HepG2 (cell line): Measurements from ENCODE around the gene EPHB4. TPM values are rescaled to one million over a fixed set of nuclear protein-coding genes. Genes with fewer than 3 reads are reported as not detected.

Source experiments
- ATAC-seq: fragments of 200-7000 bp; cut with Tn5 transposase; 3 replicates; pipeline ENCODE4 v1.9.1; 2020; ENCODE audit warnings: mild to moderate bottlenecking, moderate library complexity
- BruUV-seq: library from RNA; stranded (reverse); fragments of 400-500 nt; replicated peaks from 2 replicates; lab custom pipeline; 2021; lab: Mats Ljungman, UMichigan
- CTCF ChIA-PET: fragments of 300-600 bp; formaldehyde crosslinking; extraction: SDS; loops from one replicate; lab custom pipeline; 2021; ENCODE audit warnings: low total read pairs, inconsistent platforms, low intra/inter-chr PET ratio; lab: Yijun Ruan, JAX
- POLR2A ChIA-PET: fragments of 350-600 bp; sonication (Branson Sonifier 250); formaldehyde crosslinking; loops from one replicate; lab custom pipeline; 2020; ENCODE audit warnings: antibody characterized with exemption, inconsistent platforms; lab: Yijun Ruan, JAX
- DNase-seq: peaks from one replicate; pipeline ENCODE4 v3.0.0-alpha.2; 2015; ENCODE audit warnings: low spot score
- FAIRE-seq: peaks from 3 replicates; lab custom pipeline; 2011; peaks lifted over from hg19 to GRCh38; lab: Jason Lieb, UNC
- H2AFZ ChIP-seq: one replicate; pipeline ENCODE4 v1.6.1; 2011; ENCODE audit warnings: low read length, inconsistent platforms
- H3K27ac ChIP-seq: fragments of 300-600 bp; 3 replicates; pipeline ENCODE4 v1.8.0; 2011; ENCODE audit warnings: mixed run types, mild to moderate bottlenecking, mixed read lengths, low read length, inconsistent platforms; ENCODE audit not compliant: insufficient read depth; ENCODE audit errors: extremely low read length
- H3K27me3 ChIP-seq, 2 experiments: fragments of 200-600 bp in 1 of 2; 2 replicates in 1 of 2; 3 replicates in 1 of 2; pipeline versions ENCODE4 v1.6.0 to v1.8.0; 2011; ENCODE audit warnings: low read length in 2 of 2, mild to moderate bottlenecking in 2 of 2, moderate library complexity in 2 of 2, inconsistent platforms in 1 of 2; ENCODE audit not compliant: insufficient read depth in 2 of 2, control insufficient read depth in 1 of 2
- H3K36me3 ChIP-seq, 2 experiments: fragments of 200-600 bp in 1 of 2; replicated peaks in 1 of 2; 2 replicates in 1 of 2; 3 replicates in 1 of 2; pipeline versions ENCODE4 v1.5.1 to v1.8.0; 2011; ENCODE audit warnings: low read length in 2 of 2, inconsistent platforms in 1 of 2; ENCODE audit not compliant: insufficient read depth in 2 of 2, control insufficient read depth in 1 of 2
- H3K4me1 ChIP-seq: 2 replicates; pipeline ENCODE4 v1.5.1; 2012; ENCODE audit warnings: low read length, inconsistent platforms; ENCODE audit not compliant: insufficient read depth
- H3K4me2 ChIP-seq: 2 replicates; pipeline ENCODE4 v1.6.0; 2011; ENCODE audit warnings: low read depth, low read length, inconsistent platforms
- H3K4me3 ChIP-seq, 3 experiments: fragments of 200-600 bp in 1 of 3; sonication (generic), shearing (Covaris generic) in 1 of 3; replicated peaks in 1 of 3; 2 replicates each; pipeline ENCODE4 v1.5.1; 2011 to 2016; ENCODE audit warnings: low read length in 3 of 3, inconsistent platforms in 2 of 3, low read depth in 2 of 3, mild to moderate bottlenecking in 2 of 3, control low read depth in 1 of 3, mixed read lengths in 1 of 3; ENCODE audit not compliant: insufficient read depth in 1 of 3
- H3K79me2 ChIP-seq: one replicate; pipeline ENCODE4 v1.6.1; 2011; ENCODE audit warnings: low read length, inconsistent platforms; ENCODE audit not compliant: insufficient read depth
- H3K9ac ChIP-seq: 2 replicates; pipeline ENCODE4 v1.6.0; 2011; ENCODE audit warnings: mild to moderate bottlenecking, low read depth, low read length, inconsistent platforms; ENCODE audit not compliant: insufficient read depth
- H3K9me3 ChIP-seq: 2 replicates; pipeline ENCODE4 v1.5.1; 2012; ENCODE audit warnings: mild to moderate bottlenecking, low read length
- H4K20me1 ChIP-seq: 2 replicates; pipeline ENCODE4 v1.6.0; 2011; ENCODE audit warnings: inconsistent platforms, mild to moderate bottlenecking, low read length, moderate library complexity; ENCODE audit not compliant: insufficient read depth
- AGO2 ChIP-seq: fragments of 200-400 bp; formaldehyde crosslinking; optimal IDR thresholded peaks from 2 replicates; pipeline ENCODE3; 2017; ENCODE audit warnings: mild to moderate bottlenecking, low read depth, low read length, moderate library complexity
- HIVEP1 ChIP-seq: sonication (generic); formaldehyde crosslinking; IDR thresholded peaks from 2 replicates; pipeline ENCODE4 v1.4.0; 2020; ENCODE audit warnings: mild to moderate bottlenecking, missing genetic modification reagents
- HNRNPL ChIP-seq: fragments of 200-400 bp; formaldehyde crosslinking; IDR thresholded peaks from 2 replicates; pipeline ENCODE4 v1.6.1; 2017; ENCODE audit warnings: mild to moderate bottlenecking, low read depth, low read length
- MAFK ChIP-seq, 2 experiments: IDR thresholded peaks in 1 of 2; conservative IDR thresholded peaks in 1 of 2; 2 replicates each; pipeline ENCODE4 v1.6.1; 2011; ENCODE audit warnings: improper control_type of control experiment in 2 of 2, low read length in 2 of 2
- NAIF1 ChIP-seq: sonication (generic); formaldehyde crosslinking; IDR thresholded peaks from 2 replicates; pipeline ENCODE4 v1.5.0; 2020; ENCODE audit warnings: mild to moderate bottlenecking, missing genetic modification reagents, borderline replicate concordance
- NFKBIZ ChIP-seq: IDR thresholded peaks from 2 replicates; pipeline ENCODE4 v1.6.1; 2018; ENCODE audit warnings: missing genetic modification reagents, missing compliant biosample characterization
- STAT5B ChIP-seq: sonication (generic); formaldehyde crosslinking; IDR thresholded peaks from 2 replicates; pipeline ENCODE4 v1.4.0; 2020; ENCODE audit warnings: missing genetic modification reagents
- SUZ12 ChIP-seq: fragments of 150-350 bp; IDR thresholded peaks from 2 replicates; pipeline ENCODE4 v1.6.1; 2014; ENCODE audit warnings: low read depth, low read length
- ZNF460 ChIP-seq: sonication (generic); formaldehyde crosslinking; IDR thresholded peaks from 2 replicates; pipeline ENCODE4 v1.5.1; 2020; ENCODE audit warnings: missing genetic modification reagents, mild to moderate bottlenecking, borderline replicate concordance
- ZNF558 ChIP-seq: sonication (generic); formaldehyde crosslinking; IDR thresholded peaks from 2 replicates; pipeline ENCODE4 v1.9.0; 2022; ENCODE audit warnings: mild to moderate bottlenecking, missing genetic modification reagents, borderline replicate concordance
- WGBS: methylation state at CpG from one replicate; pipeline ENCODE4 v1.1.6; 2017; ENCODE audit warnings: low lambda C conversion rate; 5-methylcytosine and 5-hydroxymethylcytosine counted together
- in situ Hi-C: cut with HindIII; loops from 2 replicates; pipeline ENCODE4 v1.10.0; 2017; ENCODE audit warnings: low pct_unique_long_range_greater_than_20kb; ENCODE audit not compliant: extremely low pct_ligation_motif_present
- intact Hi-C: fragments of 100-400 bp; cut with micrococcal nuclease; formaldehyde crosslinking; loops from one replicate; pipeline ENCODE4 v1.10.0; 2022; ENCODE audit not compliant: unreplicated experiment
- polyA plus RNA-seq, 8 experiments: library from polyadenylated mRNA; depleted of rRNA in 3 of 8; stranded (reverse) in 7 of 8; unstranded in 1 of 8; fragments of >200 nt; fragmentation: Illumina TruSeq in 4 of 8; extraction: Trizol in 4 of 8; gene quantifications; 2 replicates each; pipeline versions ENCODE4 v1.2.1 to v1.2.3, GENCODE V29; 2011 to 2016; ENCODE audit warnings: low read depth in 4 of 8, missing spikeins in 1 of 8, mixed read lengths in 1 of 8; ENCODE audit not compliant: insufficient read depth in 1 of 8
- total RNA-seq, 5 experiments: library from RNA; depleted of rRNA; stranded (reverse); fragments of >200 nt; fragmentation: Illumina TruSeq; extraction: Trizol; gene quantifications; 2 replicates each; pipeline ENCODE4 v1.2.3, GENCODE V29; 2016; ENCODE audit warnings: low read depth in 1 of 5
- TF ChIP-seq, protein P1 (sequence below): sonication (generic); formaldehyde crosslinking; IDR thresholded peaks from 2 replicates; pipeline ENCODE4 v1.5.0; 2020; ENCODE audit warnings: mild to moderate bottlenecking, missing genetic modification reagents
- TF ChIP-seq, protein P2 (sequence below): sonication (generic); formaldehyde crosslinking; IDR thresholded peaks from 2 replicates; pipeline ENCODE4 v1.8.1; 2023; ENCODE audit warnings: mild to moderate bottlenecking, missing genetic modification reagents
- TF ChIP-seq, protein P3 (sequence below): sonication (generic); formaldehyde crosslinking; IDR thresholded peaks from 2 replicates; pipeline ENCODE4 v1.5.0; 2020; ENCODE audit warnings: mild to moderate bottlenecking, missing genetic modification reagents

EPHB4 gene
- total and polyA plus RNA-seq, 2 of the 13 experiments (the other 11 are each of a cell fraction or from before 2014, with no cell fraction given), result 61.4 to 69.6 TPM

DNA sequence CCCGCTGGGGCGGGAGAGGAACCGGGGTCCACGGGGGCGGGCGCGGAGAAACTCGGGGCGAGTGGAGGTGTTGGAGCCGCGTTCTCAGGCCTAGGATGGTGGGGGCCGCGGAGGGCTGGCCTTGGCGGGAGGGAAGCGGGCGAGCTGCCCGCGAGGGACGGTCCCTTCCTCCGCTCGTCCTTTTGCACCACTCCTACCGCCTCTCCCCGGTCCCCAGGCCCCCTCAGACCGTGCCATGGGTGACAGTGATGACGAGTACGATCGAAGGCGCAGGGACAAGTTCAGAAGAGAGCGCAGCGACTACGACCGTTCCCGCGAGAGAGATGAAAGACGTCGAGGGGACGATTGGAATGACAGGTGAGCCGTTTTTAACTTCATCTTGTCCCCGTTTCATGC is 48.0 kb upstream of the EPHB4 start (continued):
- TF ChIP-seq, protein P1, sequence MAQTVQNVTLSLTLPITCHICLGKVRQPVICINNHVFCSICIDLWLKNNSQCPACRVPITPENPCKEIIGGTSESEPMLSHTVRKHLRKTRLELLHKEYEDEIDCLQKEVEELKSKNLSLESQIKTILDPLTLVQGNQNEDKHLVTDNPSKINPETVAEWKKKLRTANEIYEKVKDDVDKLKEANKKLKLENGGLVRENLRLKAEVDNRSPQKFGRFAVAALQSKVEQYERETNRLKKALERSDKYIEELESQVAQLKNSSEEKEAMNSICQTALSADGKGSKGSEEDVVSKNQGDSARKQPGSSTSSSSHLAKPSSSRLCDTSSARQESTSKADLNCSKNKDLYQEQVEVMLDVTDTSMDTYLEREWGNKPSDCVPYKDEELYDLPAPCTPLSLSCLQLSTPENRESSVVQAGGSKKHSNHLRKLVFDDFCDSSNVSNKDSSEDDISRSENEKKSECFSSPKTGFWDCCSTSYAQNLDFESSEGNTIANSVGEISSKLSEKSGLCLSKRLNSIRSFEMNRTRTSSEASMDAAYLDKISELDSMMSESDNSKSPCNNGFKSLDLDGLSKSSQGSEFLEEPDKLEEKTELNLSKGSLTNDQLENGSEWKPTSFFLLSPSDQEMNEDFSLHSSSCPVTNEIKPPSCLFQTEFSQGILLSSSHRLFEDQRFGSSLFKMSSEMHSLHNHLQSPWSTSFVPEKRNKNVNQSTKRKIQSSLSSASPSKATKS, result no peak
- TF ChIP-seq, protein P2, sequence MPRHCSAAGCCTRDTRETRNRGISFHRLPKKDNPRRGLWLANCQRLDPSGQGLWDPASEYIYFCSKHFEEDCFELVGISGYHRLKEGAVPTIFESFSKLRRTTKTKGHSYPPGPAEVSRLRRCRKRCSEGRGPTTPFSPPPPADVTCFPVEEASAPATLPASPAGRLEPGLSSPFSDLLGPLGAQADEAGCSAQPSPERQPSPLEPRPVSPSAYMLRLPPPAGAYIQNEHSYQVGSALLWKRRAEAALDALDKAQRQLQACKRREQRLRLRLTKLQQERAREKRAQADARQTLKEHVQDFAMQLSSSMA, result 0 out of 2 replicates have a peak, but pooled peaks have one; percentile 16
- TF ChIP-seq AGO2 (peak; percentile 12), NAIF1 (CRISPR knock-in tag) (0 out of 2 replicates have a peak, but pooled peaks have one; percentile 49), ZNF558 (peak; percentile 26; the same call in 1 of the 2 replicates)

DNA sequence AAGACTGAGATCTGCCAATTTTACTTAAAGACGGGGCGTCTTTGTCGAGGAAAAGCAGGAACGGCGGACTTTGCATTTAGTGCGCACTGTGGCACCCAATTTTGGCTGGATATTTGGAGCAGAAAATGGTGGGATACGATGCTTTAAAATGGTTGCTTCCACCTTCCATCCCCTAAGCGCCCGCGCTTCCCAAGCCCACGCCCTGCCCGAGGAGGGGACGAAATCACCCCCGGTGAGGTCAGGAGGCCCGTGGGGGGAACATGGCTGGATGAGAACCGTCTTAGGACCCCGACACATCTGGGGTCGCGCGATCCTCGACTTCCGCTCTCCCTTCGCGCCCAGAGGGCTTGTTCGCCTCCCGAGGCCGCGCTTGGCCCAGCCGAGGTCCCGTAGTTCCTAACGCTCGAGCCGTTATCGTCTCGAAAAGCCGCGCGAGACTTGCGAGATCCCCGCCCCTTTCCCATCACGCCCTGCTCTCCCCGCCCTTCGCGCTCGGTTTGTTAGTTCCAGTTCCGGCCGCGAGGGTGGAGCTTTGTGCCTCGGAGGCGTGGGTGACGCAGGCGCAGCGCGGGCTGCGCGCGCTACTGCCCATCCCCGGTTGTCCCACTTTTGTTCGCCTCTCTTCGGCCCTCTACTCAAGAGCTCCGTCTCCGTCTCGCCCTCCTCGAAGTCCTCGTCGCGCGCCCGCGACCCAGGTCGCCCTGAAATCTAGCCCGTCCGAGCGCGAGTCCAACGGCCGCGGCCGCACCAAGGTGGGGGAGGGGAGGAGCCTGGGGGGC is 47.4 kb upstream of the EPHB4 start, which contains the start of gene SRRT:
Gene SRRT (plus strand): TSS at position 527 of the 779 bp plus-strand sequence. CDS start 488 bp downstream, outside the sequence.
- CTCF ChIA-PET, result no interaction called here
- FAIRE-seq (peak; percentile 97), DNase-seq (peak; percentile 94), ATAC-seq (peak; percentile 94)
- H3K27ac ChIP-seq, result peak within 1 kb of the TSS; percentile 87
- POLR2A ChIA-PET, result interaction anchor here (0.5 to 2.6 kb wide), 37 partner anchors 11 to 446 kb away, joined by 3 to 141 read pairs (median 4); partner anchors contain the start of genes ACHE, EPHB4, FBXO24 and FIS1
- WGBS, result under 1% methylated on average over 31 of the region's 79 CpGs
- BruUV-seq, result TSS peak; percentile 98
- H3K4me1 ChIP-seq, result peaks cover 45% of the 10 kb centered on the region
- H3K9ac ChIP-seq, result peak within 1 kb of the TSS; percentile 91
- H3K4me2 ChIP-seq, result peak within 1 kb of the TSS; percentile 94
- H4K20me1 ChIP-seq, result peaks cover 20% of the 10 kb centered on the region
- H3K36me3 ChIP-seq, result peaks cover 1 to 26% of the 10 kb centered on the region in 2 experiments
- intact Hi-C loops (loop anchor here (1.0 kb wide), 1 partner anchor 168 kb away; the partner anchor contains the start of gene POP7), in situ Hi-C loops (loop anchor here (25.0 kb wide), 1 partner anchor 413 kb away; no protein-coding TSS in a partner anchor)
- H2AFZ ChIP-seq, result no peak within 1 kb of the TSS
- peaks cover 46% of the 10 kb centered on the region for H3K79me2 ChIP-seq
- no peaks in the 10 kb centered on the region for H3K9me3 ChIP-seq
- peak within 1 kb of the TSS; percentile 84 to 89 (median 86) for H3K4me3 ChIP-seq
- H3K27me3 ChIP-seq, result peaks cover 0 to 2% of the 10 kb centered on the region in 2 experiments; a peak in 1 of 5 replicates
- TF ChIP-seq MAFK (conservative IDR thresholded peaks at IDR 0.05 in 1 of 2, IDR thresholded peaks at IDR 0.05 in 1 of 2; ENCODE audit: low read length in 2 of 2), result no peak
- no peak for TF ChIP-seq NFKBIZ (CRISPR knock-in tag)
- TF ChIP-seq SUZ12, result no peak
- TF ChIP-seq, protein P3, sequence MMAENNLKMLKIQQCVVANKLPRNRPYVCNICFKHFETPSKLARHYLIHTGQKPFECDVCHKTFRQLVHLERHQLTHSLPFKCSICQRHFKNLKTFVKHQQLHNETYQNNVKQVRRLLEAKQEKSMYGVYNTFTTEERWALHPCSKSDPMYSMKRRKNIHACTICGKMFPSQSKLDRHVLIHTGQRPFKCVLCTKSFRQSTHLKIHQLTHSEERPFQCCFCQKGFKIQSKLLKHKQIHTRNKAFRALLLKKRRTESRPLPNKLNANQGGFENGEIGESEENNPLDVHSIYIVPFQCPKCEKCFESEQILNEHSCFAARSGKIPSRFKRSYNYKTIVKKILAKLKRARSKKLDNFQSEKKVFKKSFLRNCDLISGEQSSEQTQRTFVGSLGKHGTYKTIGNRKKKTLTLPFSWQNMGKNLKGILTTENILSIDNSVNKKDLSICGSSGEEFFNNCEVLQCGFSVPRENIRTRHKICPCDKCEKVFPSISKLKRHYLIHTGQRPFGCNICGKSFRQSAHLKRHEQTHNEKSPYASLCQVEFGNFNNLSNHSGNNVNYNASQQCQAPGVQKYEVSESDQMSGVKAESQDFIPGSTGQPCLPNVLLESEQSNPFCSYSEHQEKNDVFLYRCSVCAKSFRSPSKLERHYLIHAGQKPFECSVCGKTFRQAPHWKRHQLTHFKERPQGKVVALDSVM, result peak; percentile 13; the same call in 1 of the 2 replicates
- TF ChIP-seq HIVEP1 (CRISPR knock-in tag), result peak; percentile 69; the same call in 1 of the 2 replicates
- no peak for TF ChIP-seq ZNF460 (CRISPR knock-in tag)
- 0 out of 2 replicates have a peak, but pooled peaks have one; percentile 50 for TF ChIP-seq HNRNPL
- peak; percentile 65; the same call in 1 of the 2 replicates for TF ChIP-seq STAT5B (CRISPR knock-in tag)
